ENCODE results near the gene IMMP2L. TPM values are rescaled to one million over a fixed set of nuclear protein-coding genes. Genes with fewer than 3 reads are reported as not detected.

IMMP2L gene
- total and polyA plus RNA-seq, 4 donors: 9.2 to 34.7 (median 11.1) TPM

DNA sequence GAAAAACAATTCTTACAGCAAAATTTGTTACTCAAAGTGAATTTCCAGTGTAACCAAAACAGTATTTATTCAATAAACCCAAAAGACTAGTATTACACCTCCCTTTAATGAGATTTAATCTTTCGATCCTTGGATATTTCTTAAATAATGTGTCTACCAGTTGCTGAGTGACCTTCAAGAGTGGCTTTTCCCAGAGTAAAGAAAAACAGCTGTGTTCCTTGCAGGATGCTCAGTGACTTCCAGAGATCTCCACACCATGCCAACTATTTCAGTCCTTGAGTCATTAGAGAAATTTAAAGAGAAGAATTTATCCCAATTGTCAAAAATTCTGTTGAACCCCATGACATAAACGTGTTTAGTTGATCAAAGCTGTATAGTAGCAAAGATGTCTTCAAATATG is 44.0 kb downstream of the IMMP2L start:
- ATAC-seq (ENCODE audit: insufficient read depth, low FRiP score): no peak
- Histone ChIP-seq H3K4me3 (no peak overlapping the region), H3K27me3 (ENCODE audit: control insufficient read depth in 3 of 3, insufficient read depth in 3 of 3, low read length in 2 of 3) (no peaks in the 10 kb centered on the region), H3K27ac (ENCODE audit: low read depth in 1 of 2, low read length in 1 of 2) (no peak overlapping the region), H3K36me3 (ENCODE audit: control insufficient read depth in 4 of 4, insufficient read depth in 4 of 4, low read length in 4 of 4) (peaks cover 0 to 4% (median 1%) of the 10 kb centered on the region in 4 donors), H3K9ac (ENCODE audit: insufficient read depth in 1 of 2, low read length in 2 of 2) (no peak overlapping the region), H3K4me1 (ENCODE audit: control insufficient read depth in 5 of 5, insufficient read depth in 5 of 5, low read length in 5 of 5) (peaks cover 0 to 4% (median 0%) of the 10 kb centered on the region in 5 donors), H3K9me3 (ENCODE audit: control insufficient read depth in 4 of 4, insufficient read depth in 3 of 4, low read length in 3 of 4) (peaks cover 0 to 2% (median 0%) of the 10 kb centered on the region in 4 donors)
- DNase-seq: no peak
- 75 to 90% methylated on average over 2 of the region's 2 CpGs for WGBS, 2 donors
- TF ChIP-seq, protein P1, sequence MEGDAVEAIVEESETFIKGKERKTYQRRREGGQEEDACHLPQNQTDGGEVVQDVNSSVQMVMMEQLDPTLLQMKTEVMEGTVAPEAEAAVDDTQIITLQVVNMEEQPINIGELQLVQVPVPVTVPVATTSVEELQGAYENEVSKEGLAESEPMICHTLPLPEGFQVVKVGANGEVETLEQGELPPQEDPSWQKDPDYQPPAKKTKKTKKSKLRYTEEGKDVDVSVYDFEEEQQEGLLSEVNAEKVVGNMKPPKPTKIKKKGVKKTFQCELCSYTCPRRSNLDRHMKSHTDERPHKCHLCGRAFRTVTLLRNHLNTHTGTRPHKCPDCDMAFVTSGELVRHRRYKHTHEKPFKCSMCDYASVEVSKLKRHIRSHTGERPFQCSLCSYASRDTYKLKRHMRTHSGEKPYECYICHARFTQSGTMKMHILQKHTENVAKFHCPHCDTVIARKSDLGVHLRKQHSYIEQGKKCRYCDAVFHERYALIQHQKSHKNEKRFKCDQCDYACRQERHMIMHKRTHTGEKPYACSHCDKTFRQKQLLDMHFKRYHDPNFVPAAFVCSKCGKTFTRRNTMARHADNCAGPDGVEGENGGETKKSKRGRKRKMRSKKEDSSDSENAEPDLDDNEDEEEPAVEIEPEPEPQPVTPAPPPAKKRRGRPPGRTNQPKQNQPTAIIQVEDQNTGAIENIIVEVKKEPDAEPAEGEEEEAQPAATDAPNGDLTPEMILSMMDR (IDR thresholded peaks at IDR 0.05; ENCODE audit: control extremely low read depth, extremely low read depth): no peak

DNA sequence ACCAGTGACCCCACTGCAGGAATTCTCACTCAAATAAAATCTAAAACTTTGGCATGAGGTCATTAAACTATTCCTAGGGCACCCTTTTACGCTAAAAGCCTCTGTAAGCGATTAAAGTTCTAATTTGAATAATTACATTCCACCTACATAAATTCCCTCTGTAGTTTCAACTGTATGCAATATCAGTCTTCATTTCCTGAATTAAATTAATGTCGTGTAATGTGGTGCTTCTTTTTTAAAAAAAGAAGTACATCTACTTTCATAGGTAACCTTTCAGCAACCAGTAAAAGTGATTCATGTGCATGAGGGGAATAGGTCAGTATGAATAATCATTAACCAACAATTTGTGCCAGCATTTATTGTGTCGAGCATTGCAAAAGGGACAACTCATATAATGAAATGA is 44.7 kb downstream of the IMMP2L start:
- no peak overlapping the region for H3K27ac ChIP-seq (ENCODE audit: low read depth in 1 of 2, low read length in 1 of 2)
- peaks cover 0 to 4% (median 0%) of the 10 kb centered on the region in 5 donors for H3K4me1 ChIP-seq (ENCODE audit: control insufficient read depth in 5 of 5, insufficient read depth in 5 of 5, low read length in 5 of 5)
- H3K27me3 ChIP-seq (ENCODE audit: control insufficient read depth in 3 of 3, insufficient read depth in 3 of 3, low read length in 2 of 3): no peaks in the 10 kb centered on the region
- no peak overlapping the region for H3K4me3 ChIP-seq
- TF ChIP-seq, protein P1 (IDR thresholded peaks at IDR 0.05; ENCODE audit: control extremely low read depth, extremely low read depth): no peak
- WGBS, 2 donors: 87 to 89% methylated on average over 4 of the region's 4 CpGs
- peaks cover 0 to 2% (median 0%) of the 10 kb centered on the region in 4 donors for H3K9me3 ChIP-seq (ENCODE audit: control insufficient read depth in 4 of 4, insufficient read depth in 3 of 4, low read length in 3 of 4)
- ATAC-seq (ENCODE audit: insufficient read depth, low FRiP score): no peak
- peaks cover 0 to 4% (median 1%) of the 10 kb centered on the region in 4 donors for H3K36me3 ChIP-seq (ENCODE audit: control insufficient read depth in 4 of 4, insufficient read depth in 4 of 4, low read length in 4 of 4)
- DNase-seq: no peak
- H3K9ac ChIP-seq (ENCODE audit: insufficient read depth in 1 of 2, low read length in 2 of 2): no peak overlapping the region

DNA sequence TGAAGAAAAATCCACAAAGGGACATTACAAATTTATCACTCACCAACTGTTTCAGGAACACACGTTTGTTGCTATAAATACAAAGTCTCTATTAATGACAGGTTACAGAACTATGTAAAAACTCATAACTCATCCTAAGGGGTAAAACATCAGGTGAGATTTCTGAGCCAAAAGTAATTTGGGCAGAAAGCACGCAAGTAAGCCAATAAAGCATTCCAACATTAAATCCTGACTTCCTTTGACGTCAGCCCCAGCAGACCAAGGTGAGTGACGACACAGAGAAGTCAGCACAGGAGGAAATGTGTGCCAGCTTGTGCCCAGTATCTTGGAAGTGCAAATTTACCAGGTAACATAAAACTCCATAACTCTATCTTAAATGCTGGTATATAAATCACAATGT is 45.7 kb downstream of the IMMP2L start:
- no peak overlapping the region for H3K9ac ChIP-seq (ENCODE audit: insufficient read depth in 1 of 2, low read length in 2 of 2)
- peaks cover 0 to 4% (median 0%) of the 10 kb centered on the region in 5 donors for H3K4me1 ChIP-seq (ENCODE audit: control insufficient read depth in 5 of 5, insufficient read depth in 5 of 5, low read length in 5 of 5)
- TF ChIP-seq, protein P1 (IDR thresholded peaks at IDR 0.05; ENCODE audit: control extremely low read depth, extremely low read depth): no peak
- ATAC-seq (ENCODE audit: insufficient read depth, low FRiP score) (no peak), DNase-seq (no peak)
- 82 to 84% methylated on average over 4 of the region's 4 CpGs for WGBS, 2 donors
- H3K36me3 ChIP-seq (ENCODE audit: control insufficient read depth in 4 of 4, insufficient read depth in 4 of 4, low read length in 4 of 4): peaks cover 0 to 4% (median 1%) of the 10 kb centered on the region in 4 donors
- H3K27me3 ChIP-seq (ENCODE audit: control insufficient read depth in 3 of 3, insufficient read depth in 3 of 3, low read length in 2 of 3): no peaks in the 10 kb centered on the region
- no peaks in the 10 kb centered on the region for H3K9me3 ChIP-seq (ENCODE audit: control insufficient read depth in 4 of 4, insufficient read depth in 3 of 4, low read length in 3 of 4)
- no peak overlapping the region for H3K4me3 ChIP-seq
- H3K27ac ChIP-seq (ENCODE audit: low read depth in 1 of 2, low read length in 1 of 2): no peak overlapping the region

DNA sequence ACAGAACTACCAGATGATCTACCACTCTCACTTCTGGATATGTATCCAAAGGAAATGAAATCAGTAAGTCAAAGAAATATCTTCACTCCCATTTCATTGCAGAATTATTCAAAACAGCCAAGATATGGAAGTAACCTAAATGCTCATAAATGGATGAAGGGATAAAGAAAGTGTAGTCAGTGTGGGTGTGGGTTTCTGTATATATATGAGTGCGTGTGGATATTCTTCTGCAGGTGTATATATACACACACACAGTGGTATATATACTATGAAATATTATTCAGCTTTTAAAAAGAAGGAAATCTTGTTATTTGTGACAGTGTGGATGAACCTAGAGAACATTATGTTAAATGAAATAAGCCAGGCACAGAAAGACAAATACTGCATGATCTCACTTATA is 48.7 kb downstream of the IMMP2L start:
- H3K9me3 ChIP-seq (ENCODE audit: control insufficient read depth in 4 of 4, insufficient read depth in 3 of 4, low read length in 3 of 4): no peaks in the 10 kb centered on the region
- no peak for ATAC-seq (ENCODE audit: insufficient read depth, low FRiP score)
- DNase-seq: no peak
- H3K27me3 ChIP-seq (ENCODE audit: control insufficient read depth in 3 of 3, insufficient read depth in 3 of 3, low read length in 2 of 3): no peaks in the 10 kb centered on the region
- WGBS, 2 donors: 93 to 96% methylated on average over 1 of the region's 1 CpG
- TF ChIP-seq, protein P1 (IDR thresholded peaks at IDR 0.05; ENCODE audit: control extremely low read depth, extremely low read depth): no peak
- H3K4me3 ChIP-seq: no peak overlapping the region
- no peak overlapping the region for H3K9ac ChIP-seq (ENCODE audit: insufficient read depth in 1 of 2, low read length in 2 of 2)
- no peaks in the 10 kb centered on the region for H3K36me3 ChIP-seq (ENCODE audit: control insufficient read depth in 4 of 4, insufficient read depth in 4 of 4, low read length in 4 of 4)
- no peak overlapping the region for H3K27ac ChIP-seq (ENCODE audit: low read depth in 1 of 2, low read length in 1 of 2)
- peaks cover 0 to 4% (median 0%) of the 10 kb centered on the region in 5 donors for H3K4me1 ChIP-seq (ENCODE audit: control insufficient read depth in 5 of 5, insufficient read depth in 5 of 5, low read length in 5 of 5)

Data from lung (tissue), 12 donors.